HepG2 (cell line): ENCODE measurements around the gene TRANK1. TPM values are rescaled to one million over a fixed set of nuclear protein-coding genes. Genes with fewer than 3 reads are reported as not detected.

Experiments used
- ATAC-seq: fragments of 200-7000 bp; cut with Tn5 transposase; 3 replicates; pipeline ENCODE4 v1.9.1; 2020; ENCODE audit warnings: mild to moderate bottlenecking, moderate library complexity
- BruUV-seq: library from RNA; stranded (reverse); fragments of 400-500 nt; replicated peaks from 2 replicates; lab custom pipeline; 2021; lab: Mats Ljungman, UMichigan
- CTCF ChIA-PET: fragments of 300-600 bp; formaldehyde crosslinking; extraction: SDS; loops from one replicate; lab custom pipeline; 2021; ENCODE audit warnings: low total read pairs, inconsistent platforms, low intra/inter-chr PET ratio; lab: Yijun Ruan, JAX
- POLR2A ChIA-PET: fragments of 350-600 bp; sonication (Branson Sonifier 250); formaldehyde crosslinking; loops from one replicate; lab custom pipeline; 2020; ENCODE audit warnings: antibody characterized with exemption, inconsistent platforms; lab: Yijun Ruan, JAX
- DNase-seq: peaks from one replicate; pipeline ENCODE4 v3.0.0-alpha.2; 2015; ENCODE audit warnings: low spot score
- FAIRE-seq: peaks from 3 replicates; lab custom pipeline; 2011; peaks lifted over from hg19 to GRCh38; lab: Jason Lieb, UNC
- H2AFZ ChIP-seq: one replicate; pipeline ENCODE4 v1.6.1; 2011; ENCODE audit warnings: low read length, inconsistent platforms
- H3K27ac ChIP-seq: fragments of 300-600 bp; 3 replicates; pipeline ENCODE4 v1.8.0; 2011; ENCODE audit warnings: mixed run types, mild to moderate bottlenecking, mixed read lengths, low read length, inconsistent platforms; ENCODE audit not compliant: insufficient read depth; ENCODE audit errors: extremely low read length
- H3K27me3 ChIP-seq, 2 experiments: fragments of 200-600 bp in 1 of 2; 2 replicates in 1 of 2; 3 replicates in 1 of 2; pipeline versions ENCODE4 v1.6.0 to v1.8.0; 2011; ENCODE audit warnings: low read length in 2 of 2, mild to moderate bottlenecking in 2 of 2, moderate library complexity in 2 of 2, inconsistent platforms in 1 of 2; ENCODE audit not compliant: insufficient read depth in 2 of 2, control insufficient read depth in 1 of 2
- H3K36me3 ChIP-seq, 2 experiments: fragments of 200-600 bp in 1 of 2; replicated peaks in 1 of 2; 2 replicates in 1 of 2; 3 replicates in 1 of 2; pipeline versions ENCODE4 v1.5.1 to v1.8.0; 2011; ENCODE audit warnings: low read length in 2 of 2, inconsistent platforms in 1 of 2; ENCODE audit not compliant: insufficient read depth in 2 of 2, control insufficient read depth in 1 of 2
- H3K4me1 ChIP-seq: 2 replicates; pipeline ENCODE4 v1.5.1; 2012; ENCODE audit warnings: low read length, inconsistent platforms; ENCODE audit not compliant: insufficient read depth
- H3K4me2 ChIP-seq: 2 replicates; pipeline ENCODE4 v1.6.0; 2011; ENCODE audit warnings: low read depth, low read length, inconsistent platforms
- H3K4me3 ChIP-seq, 3 experiments: fragments of 200-600 bp in 1 of 3; sonication (generic), shearing (Covaris generic) in 1 of 3; replicated peaks in 1 of 3; 2 replicates each; pipeline ENCODE4 v1.5.1; 2011 to 2016; ENCODE audit warnings: low read length in 3 of 3, inconsistent platforms in 2 of 3, low read depth in 2 of 3, mild to moderate bottlenecking in 2 of 3, control low read depth in 1 of 3, mixed read lengths in 1 of 3; ENCODE audit not compliant: insufficient read depth in 1 of 3
- H3K79me2 ChIP-seq: one replicate; pipeline ENCODE4 v1.6.1; 2011; ENCODE audit warnings: low read length, inconsistent platforms; ENCODE audit not compliant: insufficient read depth
- H3K9ac ChIP-seq: 2 replicates; pipeline ENCODE4 v1.6.0; 2011; ENCODE audit warnings: mild to moderate bottlenecking, low read depth, low read length, inconsistent platforms; ENCODE audit not compliant: insufficient read depth
- H3K9me3 ChIP-seq: 2 replicates; pipeline ENCODE4 v1.5.1; 2012; ENCODE audit warnings: mild to moderate bottlenecking, low read length
- H4K20me1 ChIP-seq: 2 replicates; pipeline ENCODE4 v1.6.0; 2011; ENCODE audit warnings: inconsistent platforms, mild to moderate bottlenecking, low read length, moderate library complexity; ENCODE audit not compliant: insufficient read depth
- DNMT1 ChIP-seq: sonication (generic); formaldehyde crosslinking; IDR thresholded peaks from 2 replicates; pipeline ENCODE4 v1.5.1; 2020; ENCODE audit warnings: mild to moderate bottlenecking, missing genetic modification reagents
- NFKBIZ ChIP-seq: IDR thresholded peaks from 2 replicates; pipeline ENCODE4 v1.6.1; 2018; ENCODE audit warnings: missing genetic modification reagents, missing compliant biosample characterization
- PAX8 ChIP-seq: sonication (generic); formaldehyde crosslinking; IDR thresholded peaks from 2 replicates; pipeline ENCODE4 v1.8.0; 2022; ENCODE audit warnings: mild to moderate bottlenecking, missing genetic modification reagents, borderline replicate concordance
- ZFY ChIP-seq: sonication (generic); formaldehyde crosslinking; IDR thresholded peaks from 2 replicates; pipeline ENCODE4 v1.4.0; 2020; ENCODE audit warnings: missing genetic modification reagents
- ZNF230 ChIP-seq: sonication (generic); formaldehyde crosslinking; IDR thresholded peaks from 2 replicates; pipeline ENCODE4 v1.4.0; 2020; ENCODE audit warnings: mild to moderate bottlenecking, missing genetic modification reagents
- ZNF264 ChIP-seq: sonication (generic); formaldehyde crosslinking; IDR thresholded peaks from 2 replicates; pipeline ENCODE4 v1.4.0; 2020; ENCODE audit warnings: missing genetic modification reagents
- ZNF484 ChIP-seq: sonication (generic); formaldehyde crosslinking; IDR thresholded peaks from 2 replicates; pipeline ENCODE4 v1.5.1; 2020; ENCODE audit warnings: mild to moderate bottlenecking, low read depth, missing genetic modification reagents, borderline replicate concordance
- ZNF530 ChIP-seq: sonication (generic); formaldehyde crosslinking; IDR thresholded peaks from 2 replicates; pipeline ENCODE4 v1.5.0; 2020; ENCODE audit warnings: low read depth, mild to moderate bottlenecking, missing genetic modification reagents
- ZNF546 ChIP-seq: sonication (generic); formaldehyde crosslinking; conservative IDR thresholded peaks from 2 replicates; pipeline ENCODE4 v1.8.1; 2023; ENCODE audit warnings: mild to moderate bottlenecking, missing genetic modification reagents
- ZNF547 ChIP-seq: sonication (generic); formaldehyde crosslinking; IDR thresholded peaks from 2 replicates; pipeline ENCODE4 v1.5.1; 2020; ENCODE audit warnings: mild to moderate bottlenecking, missing genetic modification reagents
- WGBS: methylation state at CpG from one replicate; pipeline ENCODE4 v1.1.6; 2017; ENCODE audit warnings: low lambda C conversion rate; 5-methylcytosine and 5-hydroxymethylcytosine counted together
- in situ Hi-C: cut with HindIII; loops from 2 replicates; pipeline ENCODE4 v1.10.0; 2017; ENCODE audit warnings: low pct_unique_long_range_greater_than_20kb; ENCODE audit not compliant: extremely low pct_ligation_motif_present
- intact Hi-C: fragments of 100-400 bp; cut with micrococcal nuclease; formaldehyde crosslinking; loops from one replicate; pipeline ENCODE4 v1.10.0; 2022; ENCODE audit not compliant: unreplicated experiment
- polyA plus RNA-seq, 8 experiments: library from polyadenylated mRNA; depleted of rRNA in 3 of 8; stranded (reverse) in 7 of 8; unstranded in 1 of 8; fragments of >200 nt; fragmentation: Illumina TruSeq in 4 of 8; extraction: Trizol in 4 of 8; gene quantifications; 2 replicates each; pipeline versions ENCODE4 v1.2.1 to v1.2.3, GENCODE V29; 2011 to 2016; ENCODE audit warnings: low read depth in 4 of 8, missing spikeins in 1 of 8, mixed read lengths in 1 of 8; ENCODE audit not compliant: insufficient read depth in 1 of 8
- total RNA-seq, 5 experiments: library from RNA; depleted of rRNA; stranded (reverse); fragments of >200 nt; fragmentation: Illumina TruSeq; extraction: Trizol; gene quantifications; 2 replicates each; pipeline ENCODE4 v1.2.3, GENCODE V29; 2016; ENCODE audit warnings: low read depth in 1 of 5
- TF ChIP-seq, protein P1 (sequence below): IDR thresholded peaks from 2 replicates; pipeline ENCODE4 v1.6.1; 2016; ENCODE audit warnings: low read depth, borderline replicate concordance
- TF ChIP-seq, protein P2 (sequence below): sonication (generic); formaldehyde crosslinking; IDR thresholded peaks from 2 replicates; pipeline ENCODE4 v1.5.0; 2020; ENCODE audit warnings: missing genetic modification reagents
- TF ChIP-seq, protein P3 (sequence below): sonication (generic); formaldehyde crosslinking; IDR thresholded peaks from 2 replicates; pipeline ENCODE4 v1.9.0; 2021; ENCODE audit warnings: missing genetic modification reagents, borderline replicate concordance
- TF ChIP-seq, protein P4 (sequence below): IDR thresholded peaks from 2 replicates; pipeline ENCODE4 v1.6.1; 2018; ENCODE audit warnings: missing genetic modification reagents
- TF ChIP-seq, protein P5 (sequence below): sonication (generic); formaldehyde crosslinking; conservative IDR thresholded peaks from 2 replicates; pipeline ENCODE4 v1.8.0; 2022; ENCODE audit warnings: missing genetic modification reagents

Gene TRANK1
- total and polyA plus RNA-seq, 2 of the 13 experiments (the other 11 are each of a cell fraction or from before 2014, with no cell fraction given) = 0.13 to 0.32 TPM

DNA sequence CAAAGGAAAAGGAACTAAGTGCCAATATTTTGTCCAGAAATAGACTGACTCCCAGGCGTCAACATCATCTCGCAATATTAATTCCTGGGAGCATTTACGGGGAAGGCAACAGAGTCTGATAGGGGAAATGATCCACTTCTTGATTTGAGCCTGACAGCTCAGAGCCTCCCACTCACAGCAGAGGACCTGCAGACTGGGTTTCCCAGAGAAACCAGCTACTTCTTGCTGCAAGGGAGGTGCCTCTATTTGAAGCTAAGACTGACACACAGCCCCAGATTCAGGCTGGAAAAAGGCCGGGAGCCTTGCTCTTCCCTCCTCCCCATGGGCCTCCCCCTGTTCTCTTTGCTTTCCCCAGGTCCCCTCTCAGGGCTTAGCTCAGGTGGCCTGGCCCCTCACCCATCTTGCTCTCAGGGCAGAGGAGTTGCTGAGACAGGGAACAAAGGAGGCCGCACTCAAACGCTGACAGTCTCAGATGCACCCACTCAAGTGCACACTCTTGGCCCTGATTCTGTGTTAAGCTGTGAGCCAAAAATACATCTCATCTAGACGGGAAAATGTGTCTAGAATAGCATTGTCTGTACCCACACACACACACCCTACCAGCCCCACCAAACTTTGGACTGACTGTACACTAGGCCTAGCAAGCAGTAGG, 130.7 kb downstream of the TRANK1 start:
- intact Hi-C loops = no loop called here
- DNase-seq = no peak

More for the DNA sequence above, 130.7 kb downstream of the TRANK1 start:
- Histone ChIP-seq H3K27ac (no peak overlapping the region), H4K20me1 (no peaks in the 10 kb centered on the region), H3K79me2 (no peaks in the 10 kb centered on the region), H3K4me1 (no peaks in the 10 kb centered on the region), H3K4me2 (no peak overlapping the region), H3K9ac (no peak overlapping the region), H3K36me3 (no peaks in the 10 kb centered on the region), H2AFZ (no peak overlapping the region), H3K4me3 (no peak overlapping the region), H3K9me3 (no peaks in the 10 kb centered on the region), H3K27me3 (peaks cover 1 to 12% of the 10 kb centered on the region in 2 experiments; a peak in 3 of 5 replicates)
- ChIA-PET CTCF (no interaction called here), POLR2A (no interaction called here)
- WGBS = 60% methylated on average over 7 of the region's 7 CpGs
- FAIRE-seq = no peak
- no peak for TF ChIP-seq ZNF230 (CRISPR knock-in tag)
- TF ChIP-seq, protein P1, sequence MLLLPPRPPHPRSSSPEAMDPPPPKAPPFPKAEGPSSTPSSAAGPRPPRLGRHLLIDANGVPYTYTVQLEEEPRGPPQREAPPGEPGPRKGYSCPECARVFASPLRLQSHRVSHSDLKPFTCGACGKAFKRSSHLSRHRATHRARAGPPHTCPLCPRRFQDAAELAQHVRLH = no peak
- no peak for TF ChIP-seq PAX8 (CRISPR knock-in tag)
- no peak for TF ChIP-seq NFKBIZ (CRISPR knock-in tag)
- TF ChIP-seq ZFY = no peak
- TF ChIP-seq, protein P2, sequence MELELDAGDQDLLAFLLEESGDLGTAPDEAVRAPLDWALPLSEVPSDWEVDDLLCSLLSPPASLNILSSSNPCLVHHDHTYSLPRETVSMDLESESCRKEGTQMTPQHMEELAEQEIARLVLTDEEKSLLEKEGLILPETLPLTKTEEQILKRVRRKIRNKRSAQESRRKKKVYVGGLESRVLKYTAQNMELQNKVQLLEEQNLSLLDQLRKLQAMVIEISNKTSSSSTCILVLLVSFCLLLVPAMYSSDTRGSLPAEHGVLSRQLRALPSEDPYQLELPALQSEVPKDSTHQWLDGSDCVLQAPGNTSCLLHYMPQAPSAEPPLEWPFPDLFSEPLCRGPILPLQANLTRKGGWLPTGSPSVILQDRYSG (CRISPR knock-in tag) = no peak
- no peak for TF ChIP-seq ZNF546 (CRISPR knock-in tag)
- no peak for TF ChIP-seq ZNF547
- no peak for TF ChIP-seq ZNF530 (CRISPR knock-in tag)
- TF ChIP-seq, protein P3, sequence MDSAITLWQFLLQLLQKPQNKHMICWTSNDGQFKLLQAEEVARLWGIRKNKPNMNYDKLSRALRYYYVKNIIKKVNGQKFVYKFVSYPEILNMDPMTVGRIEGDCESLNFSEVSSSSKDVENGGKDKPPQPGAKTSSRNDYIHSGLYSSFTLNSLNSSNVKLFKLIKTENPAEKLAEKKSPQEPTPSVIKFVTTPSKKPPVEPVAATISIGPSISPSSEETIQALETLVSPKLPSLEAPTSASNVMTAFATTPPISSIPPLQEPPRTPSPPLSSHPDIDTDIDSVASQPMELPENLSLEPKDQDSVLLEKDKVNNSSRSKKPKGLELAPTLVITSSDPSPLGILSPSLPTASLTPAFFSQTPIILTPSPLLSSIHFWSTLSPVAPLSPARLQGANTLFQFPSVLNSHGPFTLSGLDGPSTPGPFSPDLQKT (CRISPR knock-in tag) = no peak
- no peak for TF ChIP-seq ZNF264 (CRISPR knock-in tag)
- TF ChIP-seq ZNF484 = no peak
- TF ChIP-seq, protein P4, sequence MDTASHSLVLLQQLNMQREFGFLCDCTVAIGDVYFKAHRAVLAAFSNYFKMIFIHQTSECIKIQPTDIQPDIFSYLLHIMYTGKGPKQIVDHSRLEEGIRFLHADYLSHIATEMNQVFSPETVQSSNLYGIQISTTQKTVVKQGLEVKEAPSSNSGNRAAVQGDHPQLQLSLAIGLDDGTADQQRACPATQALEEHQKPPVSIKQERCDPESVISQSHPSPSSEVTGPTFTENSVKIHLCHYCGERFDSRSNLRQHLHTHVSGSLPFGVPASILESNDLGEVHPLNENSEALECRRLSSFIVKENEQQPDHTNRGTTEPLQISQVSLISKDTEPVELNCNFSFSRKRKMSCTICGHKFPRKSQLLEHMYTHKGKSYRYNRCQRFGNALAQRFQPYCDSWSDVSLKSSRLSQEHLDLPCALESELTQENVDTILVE (CRISPR knock-in tag) = no peak
- no peak for TF ChIP-seq DNMT1 (CRISPR knock-in tag)
- TF ChIP-seq, protein P5, sequence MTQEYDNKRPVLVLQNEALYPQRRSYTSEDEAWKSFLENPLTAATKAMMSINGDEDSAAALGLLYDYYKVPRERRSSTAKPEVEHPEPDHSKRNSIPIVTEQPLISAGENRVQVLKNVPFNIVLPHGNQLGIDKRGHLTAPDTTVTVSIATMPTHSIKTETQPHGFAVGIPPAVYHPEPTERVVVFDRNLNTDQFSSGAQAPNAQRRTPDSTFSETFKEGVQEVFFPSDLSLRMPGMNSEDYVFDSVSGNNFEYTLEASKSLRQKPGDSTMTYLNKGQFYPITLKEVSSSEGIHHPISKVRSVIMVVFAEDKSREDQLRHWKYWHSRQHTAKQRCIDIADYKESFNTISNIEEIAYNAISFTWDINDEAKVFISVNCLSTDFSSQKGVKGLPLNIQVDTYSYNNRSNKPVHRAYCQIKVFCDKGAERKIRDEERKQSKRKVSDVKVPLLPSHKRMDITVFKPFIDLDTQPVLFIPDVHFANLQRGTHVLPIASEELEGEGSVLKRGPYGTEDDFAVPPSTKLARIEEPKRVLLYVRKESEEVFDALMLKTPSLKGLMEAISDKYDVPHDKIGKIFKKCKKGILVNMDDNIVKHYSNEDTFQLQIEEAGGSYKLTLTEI (CRISPR knock-in tag) = no peak
- in situ Hi-C loops = no loop called here
- no TSS peak for BruUV-seq
- no peak; the same call in 2 of the 3 replicates for ATAC-seq
